ENCODE data around the gene NRXN3.

The NRXN3 gene

DNA sequence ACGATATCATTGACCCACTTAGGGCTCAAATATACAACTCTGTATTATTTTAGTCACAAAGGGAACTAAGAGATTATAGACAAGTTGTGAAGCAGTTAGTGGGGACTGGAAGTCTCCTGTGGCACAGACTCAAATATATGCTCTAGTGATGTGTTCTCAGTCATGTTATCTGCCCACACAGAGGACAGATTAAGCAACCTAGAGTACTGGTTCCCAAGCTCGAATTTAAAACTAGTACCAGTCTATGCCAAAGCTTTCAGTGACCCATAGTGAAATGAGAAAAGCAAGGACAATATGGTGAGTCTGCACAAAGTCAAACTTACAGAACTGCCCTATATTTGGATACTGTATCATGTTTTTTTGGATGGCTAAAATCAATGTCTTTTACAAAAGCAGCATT is 1651.9 kb downstream of the NRXN3 start:
- DNase-seq (ENCODE audit: low read depth) = no peak

DNA sequence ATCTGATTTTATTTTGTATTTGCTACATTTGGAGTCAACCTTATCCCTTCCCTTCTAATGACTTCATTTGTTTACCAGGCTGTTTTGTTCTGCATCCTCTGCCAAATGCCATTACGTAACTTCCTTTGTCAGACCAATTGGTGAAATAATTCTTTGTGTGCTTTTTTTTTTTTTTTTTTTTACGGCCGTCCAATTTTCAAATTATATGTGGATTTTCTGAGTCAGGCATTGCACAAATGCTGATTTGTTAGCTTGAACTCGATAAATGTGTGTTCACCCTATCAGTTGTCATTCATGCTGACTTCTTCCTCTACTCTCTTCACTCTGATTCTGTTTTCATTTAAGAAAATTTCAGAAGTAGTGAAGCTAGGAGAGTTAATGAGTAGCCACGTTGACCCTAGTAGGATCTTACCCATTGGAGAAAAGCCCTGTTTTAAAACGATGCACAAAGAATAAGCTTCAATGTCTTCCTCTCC is 1654.9 kb downstream of the NRXN3 start:
- DNase-seq (ENCODE audit: low read depth) = no peak

DNA sequence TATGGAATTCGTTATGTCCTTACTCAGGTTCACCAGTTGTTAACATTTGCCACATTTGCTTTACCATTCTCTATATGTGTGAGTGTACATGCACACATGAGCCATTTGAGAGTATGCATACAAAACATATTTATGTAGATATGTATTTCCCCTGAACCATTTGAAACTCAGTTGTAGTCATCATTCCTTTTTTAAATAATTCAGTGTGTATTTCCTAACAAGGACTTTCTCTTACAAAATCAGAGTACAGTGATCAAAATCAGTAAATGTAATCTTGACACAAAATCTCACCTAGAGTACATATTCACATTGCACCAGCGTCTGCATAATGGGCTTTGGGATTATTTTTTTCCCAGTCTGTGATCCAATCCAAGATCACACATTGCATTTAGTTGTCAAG is 1656.2 kb downstream of the NRXN3 start:
- no peak for DNase-seq (ENCODE audit: low read depth)

DNA sequence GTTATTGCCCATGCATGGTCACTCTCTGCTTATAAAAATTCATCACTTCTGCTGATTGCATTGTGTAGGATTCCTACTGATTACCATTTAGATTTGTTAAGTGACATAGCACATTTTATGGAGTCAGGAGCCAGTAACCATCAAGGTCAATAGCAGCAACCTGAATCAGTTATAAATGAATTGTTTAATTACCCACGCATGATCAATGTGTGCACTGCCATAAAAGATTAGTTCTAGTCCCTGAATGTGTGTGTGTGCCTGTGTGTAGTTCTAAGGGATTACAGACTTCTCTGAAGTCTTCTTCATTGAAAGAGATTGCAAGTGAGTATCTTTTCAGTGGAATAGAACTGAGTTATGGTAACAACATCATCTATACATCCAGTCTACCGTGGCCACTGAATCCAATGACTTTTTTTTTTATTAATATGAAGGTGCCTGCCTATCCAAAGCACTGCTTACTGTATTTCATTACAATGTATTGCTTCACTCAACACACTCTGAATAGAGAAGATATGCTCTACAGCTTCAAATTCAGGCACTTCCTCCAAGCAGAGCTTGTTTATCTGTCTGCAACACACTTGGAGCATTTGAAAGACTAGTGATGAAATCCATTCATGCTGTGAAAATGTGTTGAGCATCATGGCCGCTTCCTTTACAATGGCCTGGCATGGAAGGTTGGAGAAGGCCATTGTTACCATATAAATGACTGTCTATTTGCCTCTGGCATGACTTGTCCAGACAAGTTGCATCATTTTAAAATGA is 1659.4 kb downstream of the NRXN3 start:
- DNase-seq (ENCODE audit: low read depth) = no peak

DNA sequence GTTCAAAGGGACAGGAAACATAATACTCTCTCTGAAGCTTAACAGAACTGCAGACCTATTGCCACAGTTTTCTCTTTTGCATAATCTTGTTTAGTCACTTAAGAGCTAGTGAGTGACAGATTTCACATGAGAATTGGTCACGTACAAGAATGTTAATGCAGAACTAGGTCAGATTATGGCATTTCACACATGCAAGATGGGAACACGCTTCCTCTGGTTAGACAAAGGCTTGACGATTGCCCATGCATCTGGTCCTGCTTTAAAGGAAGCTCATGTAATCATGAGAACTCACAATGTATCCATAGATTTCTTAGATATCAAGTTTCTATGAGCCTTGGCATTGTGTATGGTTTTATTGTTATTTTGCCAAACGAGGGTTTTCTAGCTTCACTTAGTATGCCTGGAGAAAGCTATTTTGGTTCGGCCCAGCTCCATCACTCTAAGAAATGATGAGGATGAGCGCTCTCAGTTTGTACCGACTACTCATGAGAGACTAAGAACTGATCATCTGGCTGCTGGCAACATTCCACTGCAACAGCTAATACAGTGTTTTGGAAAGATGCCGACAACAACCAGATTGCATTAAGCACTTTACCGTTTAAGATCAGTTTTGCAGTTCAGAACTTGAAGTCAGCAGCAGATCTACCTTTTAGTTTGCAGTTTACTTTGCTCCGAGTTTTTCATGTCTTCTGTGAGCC is 1661.2 kb downstream of the NRXN3 start:
- no peak for DNase-seq (ENCODE audit: low read depth)

DNA sequence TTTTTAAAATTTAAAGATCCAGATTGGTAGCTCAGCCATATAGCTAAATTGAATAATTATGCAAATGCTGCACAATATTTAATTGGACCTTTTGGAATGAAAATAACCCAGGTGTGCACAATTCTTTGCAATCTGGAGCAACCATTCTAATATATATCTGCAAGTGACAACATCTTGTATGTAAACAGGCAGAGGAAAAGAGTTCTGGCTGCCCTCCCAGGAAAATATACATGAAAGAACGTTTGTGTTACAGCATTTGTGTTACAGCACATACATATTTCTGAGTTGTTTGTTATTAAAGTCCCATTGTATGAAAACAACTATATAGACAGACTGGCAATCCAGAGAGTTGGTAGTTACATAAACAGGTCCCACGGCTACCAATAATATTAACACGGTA is 1663.6 kb downstream of the NRXN3 start:
- no peak for DNase-seq (ENCODE audit: low read depth)

DNA sequence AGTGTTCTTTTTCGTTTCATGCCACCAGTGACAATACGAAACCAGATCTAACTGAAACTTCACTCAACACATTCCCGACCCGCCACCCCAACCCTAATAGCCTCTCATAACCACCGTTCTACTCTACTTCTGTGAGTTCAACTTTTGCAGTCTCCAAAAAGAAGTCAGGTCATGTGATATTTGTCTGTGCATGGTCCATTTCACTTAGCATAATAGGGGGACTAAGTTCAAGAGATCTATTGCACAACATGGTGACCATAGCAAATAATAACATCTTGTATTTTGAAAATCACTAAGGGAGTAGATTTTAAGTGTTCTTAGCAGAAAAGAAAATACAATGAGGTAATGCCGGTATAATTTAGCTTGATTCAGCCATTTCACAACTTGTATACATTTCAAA is 1664.7 kb downstream of the NRXN3 start:
- DNase-seq (ENCODE audit: low read depth) = no peak

DNA sequence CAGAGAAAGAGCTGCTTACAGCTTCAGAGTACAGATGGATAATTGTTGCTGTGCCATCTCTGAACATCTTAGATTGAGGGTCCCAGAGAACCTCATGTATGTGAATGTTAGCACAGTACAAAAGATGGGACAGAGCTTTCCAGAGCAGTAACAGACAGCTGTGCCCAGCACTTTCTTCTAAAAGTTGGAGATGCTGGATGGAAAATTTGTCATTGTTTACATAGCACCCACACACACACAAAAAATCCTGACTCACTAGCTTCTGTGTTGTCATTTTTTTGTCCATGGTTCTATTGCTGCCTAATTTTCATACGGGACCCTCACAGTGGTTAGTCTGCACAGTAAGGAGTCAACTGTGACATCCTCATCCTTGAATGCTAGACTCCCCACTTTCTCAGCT is 1666.4 kb downstream of the NRXN3 start:
- no peak for DNase-seq (ENCODE audit: low read depth)

DNA sequence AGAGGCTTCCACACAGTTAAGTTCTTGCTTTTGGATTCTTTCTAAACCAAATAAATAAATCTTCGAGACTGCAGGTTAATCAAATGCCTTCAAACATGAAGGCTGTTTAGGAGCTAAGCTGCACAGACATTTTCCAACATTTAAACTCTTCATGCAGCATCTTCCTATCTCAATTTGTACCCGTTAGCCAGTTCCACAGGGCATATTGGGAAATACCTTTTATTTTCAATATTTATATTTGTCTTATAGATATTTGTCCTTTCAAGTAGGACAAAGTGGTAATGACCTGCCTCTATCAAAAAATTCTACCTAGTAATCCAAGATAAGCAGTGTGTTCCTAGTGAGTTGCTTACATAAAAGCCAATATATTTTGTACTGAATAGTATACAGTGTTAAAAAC is 1667.5 kb downstream of the NRXN3 start:
- no peak for DNase-seq (ENCODE audit: low read depth)

DNA sequence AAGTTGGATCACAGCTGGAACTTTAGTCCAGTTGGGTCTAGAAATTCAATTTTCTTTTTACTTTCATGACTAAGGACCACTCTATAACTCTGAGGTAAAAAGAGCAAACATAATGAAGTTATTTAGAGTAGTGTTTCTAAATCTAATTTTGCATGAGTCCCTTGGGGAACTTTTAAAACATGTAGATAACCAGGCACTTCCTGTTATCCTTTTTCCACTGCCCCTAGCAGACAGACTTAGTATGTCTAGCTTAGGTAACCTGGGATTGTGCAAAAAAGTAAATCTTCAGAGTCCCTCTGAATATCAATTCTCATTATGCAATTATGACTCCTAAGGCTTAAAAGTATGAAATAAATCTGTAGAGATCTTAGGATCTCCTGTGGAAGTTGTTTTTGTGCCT is 1669.9 kb downstream of the NRXN3 start:
- DNase-seq (ENCODE audit: low read depth) = no peak

DNA sequence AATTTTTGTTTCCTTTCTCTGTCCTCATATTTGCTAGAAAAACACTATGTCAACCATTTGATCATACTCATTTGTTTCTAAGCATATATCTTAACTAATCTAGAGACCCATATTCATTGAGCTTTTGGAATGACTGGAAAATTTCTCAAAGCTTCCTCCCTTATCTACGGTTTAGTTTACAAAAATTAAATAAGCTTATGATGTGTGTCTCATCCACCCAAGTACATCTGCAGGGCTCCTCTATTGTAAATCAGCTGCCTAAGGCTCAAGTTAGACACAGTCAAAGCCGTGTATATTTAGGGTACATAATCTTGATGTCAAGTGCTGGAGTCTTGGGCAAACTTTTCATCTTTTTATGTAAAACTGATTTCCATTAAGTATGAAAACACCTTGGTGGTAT is 1670.7 kb downstream of the NRXN3 start:
- DNase-seq (ENCODE audit: low read depth) = no peak

DNA sequence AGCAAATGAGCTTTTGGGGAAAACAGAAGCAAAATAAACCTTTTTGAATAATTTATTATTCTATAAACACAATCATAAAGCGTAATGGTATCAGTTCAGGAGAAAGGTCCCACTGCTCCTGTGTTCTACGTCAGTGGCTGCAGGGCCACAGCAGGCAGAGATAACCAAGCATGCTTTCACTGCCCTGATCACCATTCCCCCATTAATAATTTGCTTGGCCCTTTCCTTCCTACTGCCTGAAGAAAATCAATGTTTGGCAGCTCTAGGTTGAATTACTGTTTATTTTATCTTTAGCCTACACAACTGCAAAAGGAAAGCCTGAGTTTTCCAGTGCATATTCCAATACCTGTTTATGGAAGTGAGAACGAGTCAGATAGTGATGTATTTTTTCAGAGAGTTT is 1671.3 kb downstream of the NRXN3 start:
- DNase-seq (ENCODE audit: low read depth) = no peak

DNA sequence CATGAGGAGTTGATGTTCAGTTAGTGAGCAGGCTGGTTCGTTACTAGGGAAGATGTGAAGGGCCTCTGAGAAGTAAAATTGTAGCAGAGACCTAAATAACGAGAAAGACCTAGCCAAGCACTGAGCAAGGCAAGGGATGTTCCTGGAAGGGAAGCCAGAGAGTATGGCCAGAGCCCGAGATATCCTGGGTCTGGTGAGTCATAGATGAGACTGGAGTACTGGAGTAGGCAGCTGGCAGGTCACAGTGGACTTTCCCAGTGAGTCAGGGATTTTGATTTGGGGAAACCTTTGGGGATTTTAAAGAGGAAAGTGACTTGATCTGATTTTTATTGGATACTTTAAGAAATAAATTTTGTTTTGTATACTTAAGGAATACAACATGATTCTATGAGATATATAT is 1672.1 kb downstream of the NRXN3 start:
- no peak for DNase-seq (ENCODE audit: low read depth)

DNA sequence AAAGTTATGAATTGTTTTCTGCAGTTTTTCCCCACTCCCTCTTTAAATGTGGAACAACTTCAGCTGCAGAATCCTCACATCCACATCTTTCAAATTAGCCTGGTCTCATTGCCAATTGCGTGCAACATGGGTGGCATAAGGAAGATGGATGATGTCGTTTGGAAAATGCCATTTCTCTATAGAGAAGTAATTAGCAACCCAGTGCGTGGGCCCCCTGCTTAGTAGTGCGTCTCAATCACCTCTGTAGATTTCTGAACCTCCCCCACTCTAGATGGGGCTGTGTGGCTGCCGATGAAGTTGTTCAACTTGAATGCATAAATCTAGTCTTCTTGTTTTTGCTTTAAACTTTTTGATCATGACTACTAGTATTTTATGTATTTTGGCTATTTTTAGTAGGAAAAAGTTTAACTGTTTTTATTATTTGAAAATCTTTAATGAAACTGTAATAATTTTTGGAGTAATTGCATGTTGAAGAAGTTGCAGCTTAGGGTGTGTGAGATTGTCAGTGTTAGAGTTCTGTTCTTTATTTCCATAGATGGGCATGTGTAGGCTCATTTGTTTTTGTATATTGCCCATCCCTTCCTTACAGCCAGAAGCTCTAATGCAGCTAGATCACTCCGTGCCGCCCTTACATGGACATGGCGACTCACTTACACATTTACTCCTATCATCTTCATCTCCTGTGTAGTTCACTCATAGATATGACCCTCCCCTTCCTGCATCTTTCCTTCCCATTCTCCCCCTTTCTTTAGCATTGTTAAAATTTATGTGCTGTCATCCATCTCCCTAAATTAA is 1683.0 kb downstream of the NRXN3 start:
- DNase-seq (ENCODE audit: low read depth) = no peak

DNA sequence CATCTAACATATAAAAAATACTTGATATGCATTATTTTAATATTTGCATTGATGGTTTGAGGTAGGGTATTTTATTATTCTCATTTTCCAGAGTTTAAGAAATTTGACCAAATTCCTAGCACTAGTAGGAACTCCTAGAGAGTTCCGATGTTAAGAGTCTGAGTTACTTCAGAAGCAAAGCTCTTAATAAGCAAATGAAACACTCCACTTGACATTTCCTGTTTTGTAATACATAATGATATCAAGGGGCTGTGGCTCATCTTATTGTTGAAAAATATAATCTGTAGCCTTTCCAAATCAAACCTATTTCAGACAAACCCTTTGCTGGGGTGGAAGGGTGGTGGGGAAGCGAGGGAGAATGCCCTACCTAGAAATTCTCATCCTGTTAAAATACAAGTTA is 1685.6 kb downstream of the NRXN3 start:
- DNase-seq (ENCODE audit: low read depth) = no peak

DNA sequence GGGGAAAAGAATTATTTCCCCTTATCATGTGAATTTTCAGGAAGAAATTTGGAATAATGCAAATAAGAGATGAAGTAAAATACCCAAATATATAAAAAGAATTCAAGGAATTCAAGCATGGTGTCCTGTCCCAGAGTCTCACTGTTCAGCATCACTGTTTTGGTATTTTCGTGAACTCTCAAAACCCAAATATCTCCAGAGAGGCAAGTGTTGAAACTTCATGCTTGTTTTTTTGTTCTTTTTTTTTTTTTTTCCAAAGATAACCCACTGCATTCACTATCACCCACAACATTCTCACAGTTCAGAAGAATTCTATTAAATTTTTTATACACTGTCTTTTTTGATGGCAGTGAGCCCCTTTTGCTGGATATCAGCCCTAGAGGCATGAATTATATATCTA is 1686.2 kb downstream of the NRXN3 start:
- no peak for DNase-seq (ENCODE audit: low read depth)

DNA sequence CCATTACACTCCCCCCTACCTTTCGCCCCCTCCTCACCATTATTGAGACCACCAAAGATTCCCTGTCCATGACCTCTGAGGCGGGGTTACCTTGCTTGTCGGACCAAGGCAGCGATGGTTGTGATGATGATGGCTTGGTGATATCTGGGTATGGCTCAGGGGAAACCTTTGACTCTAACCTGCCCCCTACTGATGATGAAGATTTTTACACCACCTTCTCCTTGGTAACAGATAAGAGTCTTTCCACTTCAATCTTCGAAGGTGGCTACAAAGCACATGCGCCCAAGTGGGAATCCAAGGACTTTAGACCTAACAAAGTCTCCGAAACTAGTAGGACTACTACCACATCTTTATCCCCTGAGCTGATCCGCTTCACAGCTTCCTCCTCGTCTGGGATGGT is 1690.9 kb downstream of the NRXN3 start:
- DNase-seq (ENCODE audit: low read depth) = no peak

DNA sequence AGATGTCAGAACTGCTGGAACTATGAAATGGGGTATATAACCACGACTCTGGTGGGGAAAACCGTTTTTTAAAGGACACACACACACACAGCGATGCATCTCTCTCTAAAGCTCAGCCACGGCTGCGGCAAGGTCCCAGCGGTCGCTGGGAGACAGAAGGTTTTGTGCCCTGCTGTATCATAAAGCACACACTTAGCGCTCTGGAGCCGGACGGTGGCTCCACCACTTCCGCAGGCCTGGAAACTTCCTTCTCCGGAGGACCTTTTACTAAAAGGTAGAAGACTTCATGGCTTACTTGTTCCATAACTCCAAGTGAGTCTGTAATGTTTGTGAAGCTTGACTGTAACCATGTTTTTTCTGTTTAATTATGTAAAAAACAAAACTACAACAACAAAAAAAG is 1691.9 kb downstream of the NRXN3 start:
- DNase-seq (ENCODE audit: low read depth) = no peak

DNA sequence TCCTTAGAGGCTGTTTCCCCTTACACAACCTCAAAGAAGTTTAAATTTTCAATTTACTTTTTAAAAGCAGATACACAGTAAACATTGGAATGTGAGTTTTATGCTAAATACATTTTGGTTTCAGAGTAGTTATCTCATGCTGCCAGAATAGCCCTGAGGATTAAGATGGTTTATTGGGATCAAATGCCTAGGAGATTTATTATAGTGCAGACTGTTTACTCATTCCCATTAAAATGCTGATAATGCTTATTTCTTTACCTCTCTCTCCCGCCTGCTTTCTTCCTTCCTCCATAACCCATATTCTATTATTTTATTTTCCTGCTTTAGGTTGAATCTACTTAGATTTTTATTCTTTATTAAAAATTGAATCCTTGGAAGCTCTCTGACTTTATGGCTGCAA is 1701.0 kb downstream of the NRXN3 start:
- no peak for DNase-seq (ENCODE audit: low read depth)

DNA sequence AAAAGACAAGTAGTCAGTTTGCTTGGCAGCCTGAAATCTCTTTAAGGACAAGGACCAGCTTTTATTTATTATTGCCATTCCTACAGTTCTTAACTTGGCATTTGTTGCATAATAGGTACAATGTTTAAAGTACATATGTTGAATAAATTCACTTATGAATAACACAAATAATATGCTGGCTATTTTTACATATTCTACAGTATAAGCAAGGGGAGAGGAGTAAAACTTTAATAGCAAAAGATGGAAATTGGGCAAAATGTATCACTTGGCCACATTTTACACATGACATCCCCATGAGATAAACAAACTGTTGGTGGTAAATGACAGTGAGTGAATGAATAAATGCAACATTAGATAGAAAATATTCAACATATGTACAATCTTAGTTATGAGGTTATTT is 1708.1 kb downstream of the NRXN3 start:
- DNase-seq (ENCODE audit: low read depth) = no peak

DNA sequence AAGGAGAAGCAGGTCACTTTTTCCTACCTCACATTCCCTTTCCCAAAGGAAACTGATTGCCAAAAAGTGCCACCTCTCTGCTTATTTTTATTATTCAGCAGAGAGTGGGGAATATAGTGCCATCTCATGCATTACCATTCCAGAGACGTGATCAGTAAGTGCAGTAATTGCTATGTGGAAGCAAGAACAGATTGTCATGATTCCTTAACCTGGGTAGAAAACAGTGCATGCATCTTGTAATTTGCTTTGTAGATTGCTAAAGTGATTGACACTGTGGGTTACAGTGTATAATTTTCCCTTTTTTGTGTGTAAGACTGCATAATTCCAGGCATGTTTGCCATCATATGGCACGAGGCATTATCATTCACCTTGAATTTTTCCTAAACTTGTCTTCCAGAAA is 1708.6 kb downstream of the NRXN3 start:
- no peak for DNase-seq (ENCODE audit: low read depth)

DNA sequence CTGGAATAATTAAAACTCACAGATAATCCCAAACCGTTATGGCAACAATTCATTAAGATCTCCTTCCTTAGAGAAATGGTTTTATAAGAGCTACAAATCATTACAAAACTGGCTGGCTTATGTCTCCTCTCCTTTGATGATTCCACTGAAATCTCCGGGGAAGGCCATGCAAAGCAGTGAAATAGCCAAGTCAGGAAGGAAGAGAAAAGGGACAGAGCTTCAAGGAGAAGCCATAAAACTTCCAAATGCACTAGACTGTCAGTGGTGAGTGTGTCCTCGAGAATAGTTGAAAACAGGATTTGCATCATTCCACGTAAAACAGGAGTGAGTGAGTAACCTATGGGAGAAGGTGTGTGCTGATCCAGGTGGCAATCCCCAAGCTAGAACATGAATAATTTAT is 1711.1 kb downstream of the NRXN3 start:
- no peak for DNase-seq (ENCODE audit: low read depth)

DNA sequence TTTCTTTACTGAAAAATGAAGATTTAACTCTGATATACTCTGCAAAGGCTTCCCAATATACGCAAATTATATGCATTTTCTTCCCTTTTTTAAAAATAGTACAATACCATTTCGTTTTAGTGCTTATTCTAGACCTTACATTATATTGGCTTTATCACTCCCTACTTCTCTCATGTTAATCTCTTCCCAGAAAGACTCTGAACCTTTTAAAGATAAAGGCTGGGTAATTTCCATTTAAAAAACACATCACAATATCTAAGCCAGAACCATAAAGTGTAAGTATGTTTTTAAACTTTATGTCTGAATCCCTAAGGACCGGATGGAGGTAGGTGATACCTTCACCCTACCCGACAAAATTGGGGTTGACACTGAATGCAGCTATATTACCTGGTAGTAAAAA is 1720.4 kb downstream of the NRXN3 start:
- DNase-seq (ENCODE audit: low read depth) = no peak

All from stimulated activated CD8-positive, alpha-beta memory T cell treated with anti-CD3 and anti-CD28 coated beads, Interleukin-4, amount 100 ng/mL, for 24 hours (primary cell).